ENCODE measurements around the gene NOP16. TPM values are rescaled to one million over a fixed set of nuclear protein-coding genes. Genes with fewer than 3 reads are reported as not detected.

NOP16 gene
- total and polyA plus RNA-seq, 2 of the 13 experiments (the other 11 are each of a cell fraction or from before 2014, with no cell fraction given) = 43.3 to 48.4 TPM

GRCh38 chr5:176415952-176416924, 27.8 kb upstream of the NOP16 start, which contains the start of gene CLTB (continued):
- no peak for TF ChIP-seq U2AF1 (optimal IDR thresholded peaks at IDR 0.05; ENCODE audit: low read depth, low read length)
- no peak for TF ChIP-seq ZFP37 (CRISPR knock-in tag; IDR thresholded peaks at IDR 0.05; ENCODE audit: borderline replicate concordance)
- TF ChIP-seq ZNF530 (CRISPR knock-in tag; IDR thresholded peaks at IDR 0.05; ENCODE audit: low read depth) = no peak
- no peak for TF ChIP-seq AKNA (CRISPR knock-in tag; IDR thresholded peaks at IDR 0.05; ENCODE audit: borderline replicate concordance)
- TF ChIP-seq CEBPB (IDR thresholded peaks at IDR 0.05; ENCODE audit: borderline replicate concordance, low read depth, low read length) = no peak
- no peak for TF ChIP-seq HNRNPH1 (optimal IDR thresholded peaks at IDR 0.05; ENCODE audit: low read depth, low read length)
- TF ChIP-seq MTERF4 (CRISPR knock-in tag; IDR thresholded peaks at IDR 0.05) = no peak
- no peak for TF ChIP-seq JDP2 (CRISPR knock-in tag; IDR thresholded peaks at IDR 0.05; ENCODE audit: borderline replicate concordance)
- TF ChIP-seq KDM4B (CRISPR knock-in tag; IDR thresholded peaks at IDR 0.05) = no peak
- peak; percentile 76 for TF ChIP-seq GABPB1 (CRISPR knock-in tag; IDR thresholded peaks at IDR 0.05)
- TF ChIP-seq HMG20A (CRISPR knock-in tag; IDR thresholded peaks at IDR 0.05; ENCODE audit: borderline replicate concordance) = no peak
- no peak for TF ChIP-seq MZF1 (CRISPR knock-in tag; IDR thresholded peaks at IDR 0.05; ENCODE audit: borderline replicate concordance)
- TF ChIP-seq NFRKB (IDR thresholded peaks at IDR 0.05) = no peak
- TF ChIP-seq ZNF12 (CRISPR knock-in tag; IDR thresholded peaks at IDR 0.05) = peak; percentile 55; the same call in 1 of the 2 replicates
- TF ChIP-seq SMAD1 (CRISPR knock-in tag; IDR thresholded peaks at IDR 0.05; ENCODE audit: borderline replicate concordance, low read depth) = no peak
- TF ChIP-seq AHR (CRISPR knock-in tag; IDR thresholded peaks at IDR 0.05) = no peak
- TF ChIP-seq ZNF687 (CRISPR knock-in tag; IDR thresholded peaks at IDR 0.05) = peak; percentile 90
- TF ChIP-seq NCOR1 (IDR thresholded peaks at IDR 0.05; ENCODE audit: borderline replicate concordance, low read length) = no peak
- TF ChIP-seq HDAC6 (IDR thresholded peaks at IDR 0.05; ENCODE audit: low read depth, low read length) = no peak
- TF ChIP-seq SYNCRIP (IDR thresholded peaks at IDR 0.05; ENCODE audit: insufficient read depth, low read depth, low read length) = no peak
